A549 (cell line): ENCODE measurements around the gene UNC45A. TPM values are rescaled to one million over a fixed set of nuclear protein-coding genes. Genes with fewer than 3 reads are reported as not detected.

ENCODE experiments used
- ATAC-seq, 2 experiments: fragments of 200-7000 bp in 1 of 2; fragments of >200 bp in 1 of 2; cut with Nextera tagmentation in 1 of 2; cut with Tn5 transposase in 1 of 2; 3 replicates each; pipeline versions ENCODE4 v1.8.0 to v1.9.1; 2018 to 2020; ENCODE audit warnings: mild to moderate bottlenecking in 1 of 2, moderate library complexity in 1 of 2
- CTCF ChIA-PET: fragments of 300-600 bp; sonication (Branson Sonifier 250); formaldehyde crosslinking; extraction: SDS; loops from one replicate; lab custom pipeline; 2021; ENCODE audit warnings: antibody characterized with exemption, inconsistent platforms; lab: Yijun Ruan, JAX
- POLR2A ChIA-PET: fragments of 350-600 bp; formaldehyde crosslinking; extraction: SDS; loops from one replicate; lab custom pipeline; 2021; ENCODE audit warnings: antibody characterized with exemption, inconsistent platforms; lab: Yijun Ruan, JAX
- DNase-seq, 2 experiments: peaks; one replicate each; pipeline versions ENCODE4 v3.0.0 to v3.0.0-alpha.2; 2011 to 2016; ENCODE audit warnings: low read depth in 1 of 2, low spot score in 1 of 2
- FAIRE-seq: peaks from 2 replicates; lab custom pipeline; 2011; peaks lifted over from hg19 to GRCh38; lab: Jason Lieb, UNC
- H3K27ac ChIP-seq, 2 experiments: fragments of >200 bp; sonication (Bioruptor Twin); formaldehyde crosslinking; 3 replicates each; pipeline ENCODE4 v1.5.1; 2016 to 2017
- H3K4me1 ChIP-seq: fragments of >200 bp; sonication (Bioruptor Twin); formaldehyde crosslinking; 3 replicates; pipeline ENCODE4 v1.6.1; 2016
- H3K4me2 ChIP-seq: fragments of >200 bp; sonication (Bioruptor Twin); formaldehyde crosslinking; 3 replicates; pipeline ENCODE4 v1.6.1; 2016
- H3K4me3 ChIP-seq: fragments of >200 bp; sonication (Bioruptor Twin); formaldehyde crosslinking; 3 replicates; pipeline ENCODE4 v1.5.1; 2016
- H3K9me3 ChIP-seq: fragments of >200 bp; sonication (Bioruptor Twin); formaldehyde crosslinking; 3 replicates; pipeline ENCODE4 v1.6.1; 2016
- CEBPB ChIP-seq, 2 experiments: fragments of >200 bp in 1 of 2; sonication (Bioruptor Twin) in 1 of 2; formaldehyde crosslinking in 1 of 2; IDR thresholded peaks; 2 replicates each; pipeline ENCODE4 v1.6.1; 2012 to 2016
- CHD2 ChIP-seq: fragments of 150-350 bp; IDR thresholded peaks from 2 replicates; pipeline ENCODE4 v1.6.1; 2014; ENCODE audit warnings: low read length; ENCODE audit not compliant: partially characterized antibody
- CHD4 ChIP-seq: fragments of 200-600 bp; sonication (generic); IDR thresholded peaks from 2 replicates; pipeline ENCODE4 v1.6.1; 2016; ENCODE audit warnings: antibody characterized with exemption, mild to moderate bottlenecking, borderline replicate concordance
- FOSB ChIP-seq: fragments of 250-450 bp; sonication (Bioruptor Pico); IDR thresholded peaks from 2 replicates; pipeline ENCODE4 v1.5.0; 2020; ENCODE audit warnings: mild to moderate bottlenecking, moderate library complexity
- HOXA7 ChIP-seq: fragments of 250-450 bp; sonication (Bioruptor Pico); IDR thresholded peaks from 2 replicates; pipeline ENCODE4 v1.5.0; 2020; ENCODE audit warnings: mild to moderate bottlenecking, moderate library complexity
- HOXB13 ChIP-seq: fragments of 250-450 bp; sonication (Bioruptor Pico); IDR thresholded peaks from 2 replicates; pipeline ENCODE4 v1.5.0; 2020; ENCODE audit warnings: low read depth, mild to moderate bottlenecking, moderate library complexity
- JUNB ChIP-seq: fragments of >200 bp; sonication (Bioruptor Twin); formaldehyde crosslinking; IDR thresholded peaks from 2 replicates; pipeline ENCODE4 v1.6.1; 2016
- KDM5A ChIP-seq: fragments of 200-600 bp; sonication (generic); IDR thresholded peaks from 2 replicates; pipeline ENCODE4 v1.6.1; 2016; ENCODE audit warnings: antibody characterized with exemption, mild to moderate bottlenecking
- MAFK ChIP-seq: fragments of 450-650 bp; IDR thresholded peaks from 2 replicates; pipeline ENCODE4 v1.6.1; 2014; ENCODE audit not compliant: partially characterized antibody
- MYC ChIP-seq: IDR thresholded peaks from 2 replicates; pipeline ENCODE4 v1.6.1; 2012; ENCODE audit warnings: mild to moderate bottlenecking, inconsistent platforms, low read length, improper control_type of control experiment, borderline replicate concordance
- NPAS2 ChIP-seq: fragments of 250-450 bp; sonication (Bioruptor Pico); IDR thresholded peaks from 2 replicates; pipeline ENCODE4 v1.8.0; 2022; ENCODE audit warnings: mild to moderate bottlenecking, moderate library complexity, borderline replicate concordance
- NR3C1 ChIP-seq: fragments of >200 bp; sonication (Bioruptor Twin); formaldehyde crosslinking; IDR thresholded peaks from 3 replicates; pipeline ENCODE4 v1.6.1; 2017
- PHF8 ChIP-seq: fragments of 200-600 bp; sonication (generic); IDR thresholded peaks from 2 replicates; pipeline ENCODE4 v1.6.1; 2016; ENCODE audit warnings: low read depth, mild to moderate bottlenecking, antibody characterized with exemption, moderate library complexity, borderline replicate concordance
- RAD21 ChIP-seq, 2 experiments: fragments of >200 bp in 1 of 2; sonication (Bioruptor Twin) in 1 of 2; formaldehyde crosslinking in 1 of 2; IDR thresholded peaks in 1 of 2; conservative IDR thresholded peaks in 1 of 2; 2 replicates in 1 of 2; 3 replicates in 1 of 2; pipeline ENCODE4 v1.6.1; 2012 to 2018; ENCODE audit warnings: inconsistent platforms in 1 of 2
- RCOR1 ChIP-seq: fragments of 150-350 bp; IDR thresholded peaks from 2 replicates; pipeline ENCODE4 v1.6.1; 2014; ENCODE audit warnings: antibody characterized with exemption, low read length, low read depth
- TFCP2L1 ChIP-seq: fragments of 250-450 bp; sonication (Bioruptor Pico); IDR thresholded peaks from 2 replicates; pipeline ENCODE4 v1.5.0; 2021; ENCODE audit warnings: mild to moderate bottlenecking
- ZNF302 ChIP-seq: fragments of 250-450 bp; sonication (Bioruptor Pico); IDR thresholded peaks from 2 replicates; pipeline ENCODE4 v1.9.0; 2021; ENCODE audit warnings: inconsistent platforms, mild to moderate bottlenecking, moderate library complexity
- ZSCAN20 ChIP-seq: fragments of 250-450 bp; sonication (Bioruptor Pico); IDR thresholded peaks from 2 replicates; pipeline ENCODE4 v1.8.0; 2022; ENCODE audit warnings: mild to moderate bottlenecking, moderate library complexity
- WGBS: methylation state at CpG from one replicate; pipeline ENCODE4 v1.1.6; 2017; ENCODE audit errors: missing lambda C conversion rate; 5-methylcytosine and 5-hydroxymethylcytosine counted together
- polyA plus RNA-seq, 4 experiments: library from polyadenylated mRNA; depleted of rRNA in 3 of 4; stranded (reverse); fragments of >200 nt; fragmentation: RNase III in 1 of 4; extraction: RNeasy Plus Mini Kit Qiagen cat#74134 plus additional on column Dnase treatment in 1 of 4; gene quantifications; 2 replicates in 3 of 4; 3 replicates in 1 of 4; pipeline ENCODE4 v1.2.3, GENCODE V29; 2011 to 2017
- TF ChIP-seq, protein P1 (sequence below): fragments of 450-650 bp; IDR thresholded peaks from 2 replicates; pipeline ENCODE4 v1.6.1; 2014; ENCODE audit warnings: antibody characterized with exemption
- TF ChIP-seq, protein P2 (sequence below): fragments of 200-600 bp; sonication (generic); IDR thresholded peaks from 2 replicates; pipeline ENCODE4 v1.6.1; 2016; ENCODE audit warnings: antibody characterized with exemption, mild to moderate bottlenecking, moderate library complexity

The UNC45A gene
- polyA plus RNA-seq, 2 of the 4 experiments (the other 2 are of a cell fraction) = 48.2 to 80.4 TPM

DNA sequence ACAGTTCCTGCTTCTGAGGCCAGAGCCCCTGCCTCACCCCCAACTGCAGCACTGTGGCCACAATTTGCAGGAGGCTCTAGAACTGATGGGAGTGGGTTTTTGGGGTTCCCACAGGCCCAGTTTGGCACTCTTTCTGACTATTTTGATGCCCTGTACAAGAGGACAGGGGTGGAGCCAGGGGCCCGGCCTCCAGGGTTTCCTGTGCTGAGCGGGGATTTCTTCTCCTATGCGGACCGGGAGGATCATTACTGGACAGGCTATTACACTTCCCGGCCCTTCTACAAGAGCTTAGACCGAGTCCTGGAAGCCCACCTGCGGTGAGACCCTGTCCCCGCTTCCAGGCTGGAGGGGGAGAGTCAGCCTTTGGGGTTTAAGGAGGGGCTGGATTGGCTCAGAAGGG, 25.1 kb upstream of the UNC45A start:
- POLR2A ChIA-PET = no interaction called here

DNA sequence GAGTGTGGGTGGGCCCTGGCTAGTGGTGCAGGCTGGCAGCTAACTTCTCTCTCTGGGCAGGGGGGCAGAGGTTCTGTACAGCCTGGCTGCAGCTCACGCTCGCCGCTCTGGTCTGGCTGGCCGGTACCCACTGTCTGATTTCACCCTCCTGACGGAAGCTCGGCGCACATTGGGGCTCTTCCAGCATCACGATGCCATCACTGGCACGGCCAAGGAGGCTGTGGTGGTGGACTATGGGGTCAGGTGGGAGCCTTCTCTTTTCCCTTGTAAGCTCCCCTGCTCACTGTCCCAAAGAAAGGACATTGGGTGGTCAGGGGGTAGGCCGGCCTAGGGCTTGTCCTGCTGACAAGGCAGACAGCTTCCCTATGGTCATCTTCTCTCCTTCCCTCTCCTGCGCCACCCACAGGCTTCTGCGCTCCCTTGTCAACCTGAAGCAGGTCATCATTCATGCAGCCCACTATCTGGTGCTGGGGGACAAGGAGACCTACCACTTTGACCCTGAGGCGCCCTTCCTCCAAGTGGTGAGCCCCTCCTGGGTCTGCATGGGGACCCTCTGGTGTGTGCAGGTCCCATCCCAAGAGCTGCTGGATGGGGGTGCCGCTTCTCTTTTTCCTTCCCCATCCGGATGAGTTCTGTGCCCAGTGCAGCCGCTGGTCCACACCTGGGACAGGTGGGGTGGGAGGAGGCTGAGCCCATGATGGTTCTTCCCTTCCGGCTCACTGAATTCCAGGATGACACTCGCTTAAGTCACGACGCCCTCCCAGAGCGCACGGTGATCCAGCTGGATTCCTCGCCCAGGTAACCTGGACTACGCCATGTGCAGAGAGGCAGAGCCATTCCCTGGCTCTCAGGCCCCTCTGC, 24.4 kb upstream of the UNC45A start:
- ChIA-PET CTCF (interaction anchor here (0.7 to 9.2 kb wide), 6 partner anchors 8 to 245 kb away, joined by 3 to 83 read pairs (median 18); partner anchors contain the start of genes HDDC3, MAN2A2 and UNC45A), POLR2A (no interaction called here)
- DNase-seq = no peak
- FAIRE-seq = no peak
- no peaks in the 10 kb centered on the region for H3K4me1 ChIP-seq
- H3K27ac ChIP-seq = no peak overlapping the region
- ATAC-seq = peak in 1 of 2 experiments; percentile 53; a peak in 3 of 6 replicates
- no peak overlapping the region for H3K4me2 ChIP-seq
- H3K9me3 ChIP-seq = no peaks in the 10 kb centered on the region
- WGBS = 97% methylated on average over 24 of the region's 24 CpGs
- TF ChIP-seq CEBPB (IDR thresholded peaks at IDR 0.05) = no peak
- no peak for TF ChIP-seq KDM5A
- TF ChIP-seq JUNB = no peak
- TF ChIP-seq MAFK = no peak
- TF ChIP-seq, protein P1, sequence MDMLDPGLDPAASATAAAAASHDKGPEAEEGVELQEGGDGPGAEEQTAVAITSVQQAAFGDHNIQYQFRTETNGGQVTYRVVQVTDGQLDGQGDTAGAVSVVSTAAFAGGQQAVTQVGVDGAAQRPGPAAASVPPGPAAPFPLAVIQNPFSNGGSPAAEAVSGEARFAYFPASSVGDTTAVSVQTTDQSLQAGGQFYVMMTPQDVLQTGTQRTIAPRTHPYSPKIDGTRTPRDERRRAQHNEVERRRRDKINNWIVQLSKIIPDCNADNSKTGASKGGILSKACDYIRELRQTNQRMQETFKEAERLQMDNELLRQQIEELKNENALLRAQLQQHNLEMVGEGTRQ = no peak
- TF ChIP-seq MYC = no peak
- no peak for TF ChIP-seq HOXB13 (CRISPR knock-in tag)
- TF ChIP-seq TFCP2L1 = no peak
- no peak for TF ChIP-seq CHD4
- TF ChIP-seq, protein P2, sequence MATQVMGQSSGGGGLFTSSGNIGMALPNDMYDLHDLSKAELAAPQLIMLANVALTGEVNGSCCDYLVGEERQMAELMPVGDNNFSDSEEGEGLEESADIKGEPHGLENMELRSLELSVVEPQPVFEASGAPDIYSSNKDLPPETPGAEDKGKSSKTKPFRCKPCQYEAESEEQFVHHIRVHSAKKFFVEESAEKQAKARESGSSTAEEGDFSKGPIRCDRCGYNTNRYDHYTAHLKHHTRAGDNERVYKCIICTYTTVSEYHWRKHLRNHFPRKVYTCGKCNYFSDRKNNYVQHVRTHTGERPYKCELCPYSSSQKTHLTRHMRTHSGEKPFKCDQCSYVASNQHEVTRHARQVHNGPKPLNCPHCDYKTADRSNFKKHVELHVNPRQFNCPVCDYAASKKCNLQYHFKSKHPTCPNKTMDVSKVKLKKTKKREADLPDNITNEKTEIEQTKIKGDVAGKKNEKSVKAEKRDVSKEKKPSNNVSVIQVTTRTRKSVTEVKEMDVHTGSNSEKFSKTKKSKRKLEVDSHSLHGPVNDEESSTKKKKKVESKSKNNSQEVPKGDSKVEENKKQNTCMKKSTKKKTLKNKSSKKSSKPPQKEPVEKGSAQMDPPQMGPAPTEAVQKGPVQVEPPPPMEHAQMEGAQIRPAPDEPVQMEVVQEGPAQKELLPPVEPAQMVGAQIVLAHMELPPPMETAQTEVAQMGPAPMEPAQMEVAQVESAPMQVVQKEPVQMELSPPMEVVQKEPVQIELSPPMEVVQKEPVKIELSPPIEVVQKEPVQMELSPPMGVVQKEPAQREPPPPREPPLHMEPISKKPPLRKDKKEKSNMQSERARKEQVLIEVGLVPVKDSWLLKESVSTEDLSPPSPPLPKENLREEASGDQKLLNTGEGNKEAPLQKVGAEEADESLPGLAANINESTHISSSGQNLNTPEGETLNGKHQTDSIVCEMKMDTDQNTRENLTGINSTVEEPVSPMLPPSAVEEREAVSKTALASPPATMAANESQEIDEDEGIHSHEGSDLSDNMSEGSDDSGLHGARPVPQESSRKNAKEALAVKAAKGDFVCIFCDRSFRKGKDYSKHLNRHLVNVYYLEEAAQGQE = no peak
- no peak for TF ChIP-seq FOSB (CRISPR knock-in tag)
- no peak for TF ChIP-seq RAD21 (conservative IDR thresholded peaks at IDR 0.05 in 1 of 2, IDR thresholded peaks at IDR 0.05 in 1 of 2)
- TF ChIP-seq CHD2 = no peak
- TF ChIP-seq, all 56 proteins: peak for 0
- H3K4me3 ChIP-seq = no peak overlapping the region

More for the DNA sequence above, 25.1 kb upstream of the UNC45A start:
- WGBS = 96% methylated on average over 8 of the region's 8 CpGs
- no peak overlapping the region for H3K27ac ChIP-seq
- H3K9me3 ChIP-seq = no peaks in the 10 kb centered on the region
- H3K4me2 ChIP-seq = no peak overlapping the region
- ATAC-seq = no peak
- TF ChIP-seq RCOR1 (no peak), HOXB13 (CRISPR knock-in tag) (no peak), ZNF302 (CRISPR knock-in tag) (no peak)
- TF ChIP-seq, all 56 proteins: peak for 0
- no peaks in the 10 kb centered on the region for H3K4me1 ChIP-seq
- DNase-seq = no peak
- CTCF ChIA-PET = interaction anchor here (1.1 to 9.2 kb wide), 7 partner anchors 7 to 428 kb away, joined by 3 to 83 read pairs (median 5); partner anchors contain the start of genes HDDC3, MAN2A2 and UNC45A
- no peak overlapping the region for H3K4me3 ChIP-seq
- FAIRE-seq = no peak

DNA sequence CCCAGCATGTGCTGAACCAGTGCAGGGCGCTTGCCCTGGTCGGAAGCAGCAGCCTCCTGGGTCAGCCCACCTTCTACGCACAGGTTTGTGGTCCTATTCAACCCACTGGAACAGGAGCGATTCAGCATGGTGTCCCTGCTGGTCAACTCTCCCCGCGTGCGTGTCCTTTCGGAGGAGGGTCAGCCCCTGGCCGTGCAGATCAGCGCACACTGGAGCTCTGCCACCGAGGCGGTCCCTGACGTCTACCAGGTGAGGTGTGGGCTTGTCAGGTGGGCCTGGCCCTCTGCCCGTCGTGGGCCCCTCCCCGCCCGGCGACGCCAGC, 23.8 kb upstream of the UNC45A start:
- 94% methylated on average over 11 of the region's 19 CpGs for WGBS

More for the DNA sequence above, 23.8 kb upstream of the UNC45A start:
- H3K9me3 ChIP-seq = no peaks in the 10 kb centered on the region
- no peak overlapping the region for H3K4me2 ChIP-seq
- ChIA-PET POLR2A (no interaction called here), CTCF (interaction anchor here (0.7 to 9.2 kb wide), 5 partner anchors 8 to 246 kb away, joined by 3 to 83 read pairs (median 31); partner anchors contain the start of genes HDDC3, MAN2A2 and UNC45A)
- no peaks in the 10 kb centered on the region for H3K4me1 ChIP-seq
- TF ChIP-seq HOXB13 (CRISPR knock-in tag) = no peak
- TF ChIP-seq PHF8 = no peak
- TF ChIP-seq NPAS2 (CRISPR knock-in tag) = no peak
- no peak for TF ChIP-seq CEBPB (IDR thresholded peaks at IDR 0.05)
- TF ChIP-seq HOXA7 = no peak
- TF ChIP-seq FOSB (CRISPR knock-in tag) = no peak
- TF ChIP-seq ZSCAN20 (CRISPR knock-in tag) = no peak
- no peak for TF ChIP-seq JUNB
- TF ChIP-seq TFCP2L1 = no peak
- no peak for TF ChIP-seq NR3C1
- no peak overlapping the region for H3K27ac ChIP-seq
- H3K4me3 ChIP-seq = no peak overlapping the region
- ATAC-seq (no peak), FAIRE-seq (no peak), DNase-seq (no peak)
